GM19395 (cell line): Measurements from ENCODE around the gene MMP15.
"Not testable (repeated sequence)": the region's sequence is repeated elsewhere in the genome, so short reads cannot be mapped to it uniquely, and the experiment has no call there.

Source experiments
- ATAC-seq: cut with Tn5 transposase; IDR thresholded peaks from one replicate; pipeline ENCODE4 v1.9.1; 2021; ENCODE audit warnings: mild to moderate bottlenecking, moderate library complexity; ENCODE audit not compliant: unreplicated experiment

Gene MMP15

GRCh38 chr16:57995721-57996405 lies 29.7 kb upstream of the MMP15 start:
- ATAC-seq = no peak

- no peak for ATAC-seq
Observed at GRCh38 chr16:57996406-57997175, 29.0 kb upstream of the MMP15 start.

- no peak for ATAC-seq
Observed at GRCh38 chr16:57997176-57997527, 28.4 kb upstream of the MMP15 start.

- ATAC-seq = no peak
Observed at GRCh38 chr16:57997528-57998265, 27.9 kb upstream of the MMP15 start.

- no peak for ATAC-seq
Observed at GRCh38 chr16:57998486-57998885, 27.1 kb upstream of the MMP15 start.

- ATAC-seq = no peak
Observed at GRCh38 chr16:57998992-57999365, 26.6 kb upstream of the MMP15 start.

- no peak for ATAC-seq
Observed at GRCh38 chr16:57999366-57999970, 26.1 kb upstream of the MMP15 start.

- ATAC-seq = peak; percentile 19
Observed at GRCh38 chr16:57999971-58000705, 25.4 kb upstream of the MMP15 start, which contains the start of gene ZNF319. Gene ZNF319 (minus strand): TSS chr16:58000672. CDS start chr16:57998265, 2,407 bp downstream.

- ATAC-seq = peak; percentile 79
Observed at GRCh38 chr16:58000706-58001676, 24.6 kb upstream of the MMP15 start, which contains the start of gene USB1. Gene USB1 (plus strand): TSS chr16:58001407. CDS start chr16:58001484, 77 bp downstream.

- no peak for ATAC-seq
Observed at GRCh38 chr16:58001781-58002415, 23.7 kb upstream of the MMP15 start.

- no peak for ATAC-seq
Observed at GRCh38 chr16:58002416-58002800, 23.1 kb upstream of the MMP15 start.

GRCh38 chr16:58002936-58003335 lies 22.6 kb upstream of the MMP15 start:
- no peak for ATAC-seq

GRCh38 chr16:58004736-58005135 lies 20.8 kb upstream of the MMP15 start:
- not testable (repeated sequence) for ATAC-seq

- no peak for ATAC-seq
Observed at GRCh38 chr16:58009856-58010416, 15.6 kb upstream of the MMP15 start.

GRCh38 chr16:58010886-58011285 lies 14.7 kb upstream of the MMP15 start:
- ATAC-seq = no peak

GRCh38 chr16:58011652-58012051 lies 13.9 kb upstream of the MMP15 start:
- ATAC-seq = no peak

GRCh38 chr16:58012481-58012880 lies 13.1 kb upstream of the MMP15 start:
- no peak for ATAC-seq

GRCh38 chr16:58013201-58013956 lies 12.2 kb upstream of the MMP15 start:
- ATAC-seq = no peak
